ENCODE results near the gene USP43. TPM values are rescaled to one million over a fixed set of nuclear protein-coding genes. Genes with fewer than 3 reads are reported as not detected.

Gene USP43
- total RNA-seq, 4 donors from 2014 or later, result 4.7 to 13.8 (median 10.1) TPM

- intact Hi-C loops (cut with DNase I), result no loop called here
- TF ChIP-seq CTCF (IDR thresholded peaks at IDR 0.05) (no peak), POLR2A (IDR thresholded peaks at IDR 0.05) (no peak)
- Histone ChIP-seq H3K4me3 (no peak overlapping the region), H3K27me3 (no peaks in the 10 kb centered on the region), H3K36me3 (peaks cover 0 to 37% (median 0%) of the 10 kb centered on the region in 3 donors), H3K27ac (no peak overlapping the region), H3K4me1 (no peaks in the 10 kb centered on the region), H3K9me3 (no peaks in the 10 kb centered on the region)
- 71 to 100% methylated on average over 1 of the region's 1 CpG for WGBS, 2 donors
- no peak for DNase-seq
Measured at GRCh38 chr17:9715503-9716016, 70.2 kb downstream of the USP43 start.

- intact Hi-C loops (cut with DNase I), result no loop called here
- Histone ChIP-seq H3K4me3 (no peak overlapping the region), H3K27ac (no peak overlapping the region), H3K36me3 (peaks cover 0 to 20% (median 0%) of the 10 kb centered on the region in 3 donors), H3K9me3 (no peaks in the 10 kb centered on the region), H3K27me3 (peaks cover 0 to 8% (median 0%) of the 10 kb centered on the region in 4 donors), H3K4me1 (peaks cover 0 to 5% (median 0%) of the 10 kb centered on the region in 3 donors)
- TF ChIP-seq POLR2A (IDR thresholded peaks at IDR 0.05) (no peak), CTCF (IDR thresholded peaks at IDR 0.05) (no peak)
- DNase-seq, result no peak
- 44 to 49% methylated on average over 7 to 9 of the region's 9 CpGs for WGBS, 2 donors
Measured at GRCh38 chr17:9725575-9725974, 80.3 kb downstream of the USP43 start.

- Histone ChIP-seq H3K4me3 (no peak overlapping the region), H3K36me3 (peaks cover 0 to 20% (median 0%) of the 10 kb centered on the region in 3 donors), H3K27me3 (peaks cover 0 to 8% (median 0%) of the 10 kb centered on the region in 4 donors), H3K9me3 (no peaks in the 10 kb centered on the region), H3K4me1 (peaks cover 0 to 5% (median 0%) of the 10 kb centered on the region in 3 donors), H3K27ac (no peak overlapping the region)
- intact Hi-C loops (cut with DNase I), result no loop called here
- DNase-seq, result no peak
- WGBS, 2 donors, result 68 to 87% methylated on average over 4 of the region's 6 CpGs
- TF ChIP-seq POLR2A (IDR thresholded peaks at IDR 0.05), result no peak
- TF ChIP-seq CTCF (IDR thresholded peaks at IDR 0.05), result no peak
Measured at GRCh38 chr17:9726291-9726690, 81.0 kb downstream of the USP43 start.

GRCh38 chr17:9728005-9728404 is 82.7 kb downstream of the USP43 start:
- Histone ChIP-seq H3K4me3 (no peak overlapping the region), H3K27ac (no peak overlapping the region), H3K9me3 (no peaks in the 10 kb centered on the region), H3K4me1 (peaks cover 0 to 5% (median 0%) of the 10 kb centered on the region in 3 donors), H3K36me3 (peaks cover 0 to 20% (median 0%) of the 10 kb centered on the region in 3 donors), H3K27me3 (peaks cover 0 to 8% (median 0%) of the 10 kb centered on the region in 4 donors)
- TF ChIP-seq CTCF (IDR thresholded peaks at IDR 0.05) (no peak), POLR2A (IDR thresholded peaks at IDR 0.05) (no peak)
- WGBS, 2 donors, result 67 to 82% methylated on average over 1 to 9 of the region's 18 CpGs
- intact Hi-C loops (cut with DNase I), result no loop called here
- no peak for DNase-seq

- DNase-seq, result no peak
- Histone ChIP-seq H3K36me3 (peaks cover 0 to 20% (median 0%) of the 10 kb centered on the region in 3 donors), H3K27me3 (peaks cover 0 to 8% (median 0%) of the 10 kb centered on the region in 4 donors), H3K4me3 (no peak overlapping the region), H3K4me1 (peaks cover 0 to 5% (median 0%) of the 10 kb centered on the region in 3 donors), H3K27ac (no peak overlapping the region), H3K9me3 (no peaks in the 10 kb centered on the region)
- intact Hi-C loops (cut with DNase I), result no loop called here
- 56 to 80% methylated on average over 3 to 4 of the region's 12 CpGs for WGBS, 2 donors
- TF ChIP-seq POLR2A (IDR thresholded peaks at IDR 0.05) (no peak), CTCF (IDR thresholded peaks at IDR 0.05) (no peak)
Measured at GRCh38 chr17:9728564-9728963, 83.2 kb downstream of the USP43 start.
